Mammary epithelial cell (primary cell): ENCODE data around the gene FAM151A.

Experiments
- CTCF ChIP-seq, 2 donors: IDR thresholded peaks in 1 of 2; conservative IDR thresholded peaks in 1 of 2; 2 replicates each; pipeline ENCODE4 v1.5.1; 2011 to 2012; ENCODE audit warnings: inconsistent platforms in 2 of 2, low read length in 2 of 2, mild to moderate bottlenecking in 2 of 2, control low read depth in 1 of 2, low read depth in 1 of 2; ENCODE audit not compliant: insufficient read depth in 1 of 2; ENCODE audit errors: extremely low read depth in 1 of 2
- EZH2 ChIP-seq: IDR thresholded peaks from 2 replicates; pipeline ENCODE4 v1.6.1; 2012; ENCODE audit warnings: low read length, inconsistent platforms, borderline replicate concordance

- TF ChIP-seq EZH2: no peak
- no peak for TF ChIP-seq CTCF (conservative IDR thresholded peaks at IDR 0.05 in 1 of 2, IDR thresholded peaks at IDR 0.05 in 1 of 2; ENCODE audit: extremely low read depth in 1 of 2, insufficient read depth in 1 of 2, low read depth in 1 of 2, low read length in 2 of 2)
These were observed 49.1 kb downstream of the FAM151A start for GRCh38 chr1:54574158-54574778.
